GM11168 (cell line): Measurements from ENCODE around the gene ATXN1.
"Not testable (repeated sequence)": the region's sequence is repeated elsewhere in the genome, so short reads cannot be mapped to it uniquely, and the experiment has no call there.

Source experiments
- in situ Hi-C: fragments of 300-500 bp; cut with MboI; formaldehyde crosslinking; loops from one replicate; pipeline ENCODE4 v1.12.0; 2022; ENCODE audit warnings: low sequenced_read_pairs; ENCODE audit not compliant: unreplicated experiment

The ATXN1 gene

DNA sequence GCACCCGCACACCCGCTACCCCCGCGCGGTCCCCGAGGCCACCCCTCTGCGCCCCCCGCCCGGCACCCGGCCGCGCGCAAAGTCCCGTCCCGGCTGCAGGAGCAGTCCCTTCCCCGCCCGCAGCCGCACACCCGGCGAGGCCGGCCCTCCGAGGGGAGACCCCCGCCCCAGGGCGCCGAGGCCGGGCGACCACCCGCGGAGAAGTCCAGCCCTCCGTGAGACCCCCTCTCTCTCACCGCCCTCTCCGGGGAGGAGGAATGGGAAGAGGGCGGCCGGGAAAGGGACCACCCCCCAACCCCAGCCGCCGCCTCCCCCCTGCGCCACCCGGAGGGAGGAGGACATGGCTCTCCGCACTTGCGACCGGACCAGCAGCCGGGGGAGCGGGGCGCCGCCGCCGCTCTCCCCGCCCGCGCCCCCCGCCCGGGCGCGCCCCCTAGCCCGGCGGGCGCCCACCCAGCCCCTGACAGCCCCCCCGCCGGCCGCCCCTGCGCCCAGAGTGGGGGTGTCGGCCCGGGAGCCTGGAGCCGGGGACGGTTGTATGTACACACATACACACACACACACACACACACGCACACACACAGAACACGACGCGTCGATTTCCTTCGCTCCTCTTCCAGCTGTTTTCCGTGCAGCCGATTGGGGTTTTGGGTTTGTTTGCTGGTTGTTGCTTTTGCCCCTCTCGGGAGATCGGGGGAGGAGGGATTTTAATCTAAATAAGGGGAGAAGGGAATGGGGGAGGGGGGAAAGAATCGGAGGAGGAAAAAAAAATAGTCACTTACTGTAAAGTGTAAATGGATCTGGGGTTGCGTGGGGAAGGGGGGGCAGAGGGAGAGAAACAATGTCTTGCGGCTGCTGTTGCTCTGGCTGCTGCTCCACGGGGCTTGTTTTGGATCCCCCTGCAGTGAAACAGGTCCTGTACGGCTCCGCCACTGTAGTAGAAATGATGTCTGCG is at the start of gene ATXN1:
Gene ATXN1 (minus strand): TSS at position 945 of the 955 bp plus-strand sequence.
- in situ Hi-C loops, result loop anchor here (10.0 kb wide), 1 partner anchor 426 kb away; no protein-coding TSS in a partner anchor

DNA sequence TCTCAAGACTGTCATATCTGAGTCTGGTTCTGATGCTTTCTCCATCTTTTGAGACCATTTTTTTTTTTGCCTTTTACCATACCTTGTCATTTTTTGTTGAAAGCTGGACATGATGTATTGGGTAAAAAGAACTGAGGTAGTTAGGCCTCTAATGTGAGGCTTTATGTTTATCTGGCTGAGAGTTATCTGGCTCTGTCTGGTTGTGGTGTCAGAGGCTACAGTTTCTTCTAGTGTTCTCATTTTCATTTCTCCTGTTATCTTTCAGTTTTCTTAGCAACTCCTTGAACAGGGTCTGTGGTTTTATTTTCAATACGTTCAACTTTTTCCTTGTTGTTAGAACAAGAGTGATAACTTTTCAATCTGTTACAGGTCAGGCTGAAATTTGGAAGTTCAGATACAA is 49.2 kb upstream of the ATXN1 start:
- in situ Hi-C loops, result no loop called here

DNA sequence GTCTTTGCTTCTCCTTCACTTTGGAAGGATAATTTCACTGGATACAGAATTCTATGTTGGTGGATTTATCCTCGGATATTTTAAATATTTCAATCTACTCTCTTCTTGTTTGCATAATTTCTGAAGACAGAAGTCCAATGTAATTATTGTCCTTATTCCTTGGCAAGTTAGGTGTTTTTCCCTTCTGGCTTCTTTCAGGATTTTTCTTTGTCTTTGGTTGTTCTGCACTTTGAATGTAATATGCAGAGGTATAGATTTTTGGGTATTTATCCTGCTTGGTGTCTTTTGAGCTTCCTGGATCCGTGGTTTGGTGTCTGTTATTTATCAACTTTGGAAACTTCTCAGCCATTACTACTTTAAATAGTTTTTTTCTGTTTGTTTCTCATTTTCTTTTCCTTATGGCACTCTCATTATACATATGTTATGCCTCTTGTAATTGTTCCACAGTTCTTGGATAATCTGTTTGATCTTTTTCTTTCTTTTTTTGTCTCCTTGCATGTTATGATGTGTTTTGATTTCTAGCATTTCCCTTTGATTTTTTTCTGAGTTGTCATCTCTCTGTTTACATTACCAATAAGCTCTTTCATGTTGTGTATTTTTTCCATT is 48.6 kb upstream of the ATXN1 start:
- in situ Hi-C loops, result no loop called here

- in situ Hi-C loops, result no loop called here
These were observed 46.7 kb upstream of the ATXN1 start for GRCh38 chr6:16807956-16808355.

DNA sequence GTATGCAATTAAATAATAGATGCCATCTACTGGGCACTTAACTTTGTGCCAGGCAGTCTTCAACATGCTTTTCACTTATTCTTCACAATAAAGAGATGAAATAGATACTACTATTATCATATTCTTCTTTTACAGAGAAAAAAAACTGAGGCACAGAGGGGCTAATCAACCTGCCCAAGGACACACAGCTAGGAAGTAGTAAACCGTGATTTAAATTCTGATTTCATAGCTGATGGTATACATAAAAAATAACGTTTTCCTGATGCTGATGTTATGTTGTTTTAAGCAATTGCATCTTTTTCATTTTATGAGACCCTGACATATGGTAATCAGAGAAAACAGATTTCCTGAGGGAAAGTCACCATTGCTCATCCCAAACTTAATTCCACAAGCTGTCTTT is 45.1 kb upstream of the ATXN1 start:
- in situ Hi-C loops, result no loop called here

GRCh38 chr6:16805243-16805950 is 44.1 kb upstream of the ATXN1 start:
- in situ Hi-C loops, result no loop called here

GRCh38 chr6:16804546-16805242 is 43.4 kb upstream of the ATXN1 start:
- in situ Hi-C loops, result no loop called here

DNA sequence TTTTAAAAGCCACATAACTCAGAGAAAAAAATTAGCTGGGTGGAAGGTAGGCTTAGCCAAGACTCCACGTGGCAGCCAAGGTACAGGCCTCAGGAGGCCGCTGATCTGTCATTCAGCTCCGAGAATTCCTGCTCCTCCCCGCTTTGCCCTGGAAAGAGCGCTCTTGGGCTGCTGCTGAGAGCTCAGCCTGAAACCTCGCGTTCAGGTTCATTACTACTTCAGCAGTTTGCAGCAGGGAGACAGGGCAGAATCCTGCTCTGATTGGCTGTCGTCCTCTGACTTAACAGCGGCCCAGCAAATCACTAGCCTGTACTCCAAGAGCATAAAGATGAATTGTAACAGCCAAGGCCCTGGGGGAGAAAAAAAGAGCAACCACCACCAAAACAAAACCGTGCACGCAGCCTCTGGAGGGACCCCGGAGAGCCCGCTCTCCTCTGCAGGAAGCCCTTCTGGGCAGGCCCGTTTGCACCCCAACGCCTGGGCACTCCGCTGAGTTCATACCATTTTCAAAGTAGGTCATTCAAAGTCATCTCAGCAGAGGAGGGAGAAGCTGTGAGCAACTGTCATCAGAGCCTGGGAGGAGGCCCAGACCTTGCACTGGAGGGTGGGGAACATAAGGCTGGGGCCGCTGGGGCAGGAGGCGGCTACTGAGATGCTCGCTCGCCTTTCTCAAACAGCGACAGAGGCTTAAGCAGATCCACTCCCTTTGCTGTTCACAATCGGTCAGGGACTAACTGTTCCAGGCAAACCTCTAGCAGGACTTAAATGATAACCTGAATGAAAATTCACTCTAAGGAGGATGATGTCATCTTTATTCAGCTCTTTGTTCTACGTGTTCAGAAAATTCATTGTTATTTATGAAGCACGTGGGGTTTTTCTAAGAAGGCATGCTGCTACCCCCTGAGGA is 42.3 kb upstream of the ATXN1 start:
- in situ Hi-C loops, result no loop called here

GRCh38 chr6:16802071-16802470 is 40.8 kb upstream of the ATXN1 start:
- in situ Hi-C loops, result no loop called here

- in situ Hi-C loops, result no loop called here
These were observed 39.7 kb upstream of the ATXN1 start for GRCh38 chr6:16800942-16801341.

DNA sequence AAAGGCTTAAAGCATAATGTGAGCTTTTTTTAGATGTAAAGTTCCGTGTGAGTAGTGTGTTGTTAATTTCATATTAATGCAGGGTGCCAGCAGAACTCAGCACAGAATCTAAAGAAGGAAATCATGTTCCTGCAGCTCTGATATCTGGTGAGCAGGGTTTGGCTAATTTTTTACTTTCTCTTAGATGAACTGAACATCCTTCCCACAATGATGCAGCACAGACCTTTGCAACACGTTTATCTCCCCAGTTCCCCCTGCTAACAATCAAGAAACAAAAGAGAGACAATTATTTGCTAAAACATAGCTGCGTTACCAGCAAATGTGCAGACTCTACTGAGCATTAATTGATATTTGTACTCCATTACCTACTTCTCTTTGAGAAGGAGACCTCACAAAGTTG is 39.1 kb upstream of the ATXN1 start:
- in situ Hi-C loops, result no loop called here

- in situ Hi-C loops, result no loop called here
These were observed 38.3 kb upstream of the ATXN1 start for GRCh38 chr6:16799279-16800193.

DNA sequence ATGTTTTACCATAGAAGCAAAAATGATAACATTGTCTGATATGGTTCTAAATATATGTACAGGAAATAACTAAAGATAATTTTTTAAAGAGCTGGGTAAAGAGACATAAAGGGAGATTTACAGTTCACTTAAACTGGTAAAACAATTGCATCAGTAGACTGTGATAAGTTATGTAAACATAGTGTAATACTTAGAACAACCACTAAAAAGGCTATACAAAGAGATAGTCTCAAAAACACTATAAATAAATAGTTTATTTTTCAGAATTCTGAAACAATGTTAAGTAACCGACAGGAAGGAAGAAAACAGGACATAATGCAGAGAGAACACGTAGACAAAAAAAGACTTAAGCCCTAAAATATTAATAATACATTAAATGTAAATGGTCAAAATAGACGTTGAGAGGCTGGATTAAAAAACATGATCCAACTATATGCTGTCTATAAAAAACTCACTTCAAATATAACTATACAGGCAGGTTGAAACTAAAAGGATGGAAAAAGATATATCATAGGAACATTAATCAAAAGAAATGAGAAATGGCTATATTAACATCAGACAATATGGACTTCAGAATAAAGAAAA is 32.7 kb upstream of the ATXN1 start:
- in situ Hi-C loops, result no loop called here

DNA sequence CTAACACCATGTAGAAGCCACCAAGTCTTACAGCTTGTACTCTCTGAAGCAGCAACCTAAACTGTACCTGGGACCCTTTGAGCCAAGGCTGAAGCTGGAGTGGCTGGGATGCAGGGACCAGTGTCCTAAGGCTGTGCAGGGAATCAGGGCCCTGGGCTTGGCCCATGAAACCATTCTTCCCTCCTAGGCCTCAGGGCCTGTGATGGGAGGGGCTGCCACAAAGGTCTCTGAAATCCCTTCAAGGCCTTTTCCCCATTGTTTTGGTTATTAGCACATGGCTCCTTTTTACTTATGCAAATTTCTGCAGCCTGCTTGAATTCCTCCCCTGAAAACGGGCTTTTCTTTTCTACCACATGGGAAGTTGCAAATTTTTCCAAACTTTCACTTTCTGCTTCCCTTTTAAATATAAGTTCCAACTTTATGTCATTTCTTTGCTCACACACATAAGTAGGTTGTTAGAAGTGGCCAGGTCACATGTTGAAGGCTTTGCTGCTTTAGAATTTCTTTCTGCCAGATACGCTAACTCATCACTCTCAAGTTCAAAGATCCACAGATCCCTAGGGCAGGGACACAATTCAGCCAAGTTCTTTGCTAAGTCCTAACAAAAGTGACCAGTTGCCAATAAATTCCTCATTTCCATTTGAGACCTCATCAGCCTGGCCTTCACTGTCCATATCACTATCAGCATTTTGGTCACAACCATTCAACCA is 28.2 kb upstream of the ATXN1 start:
- in situ Hi-C loops, result no loop called here

DNA sequence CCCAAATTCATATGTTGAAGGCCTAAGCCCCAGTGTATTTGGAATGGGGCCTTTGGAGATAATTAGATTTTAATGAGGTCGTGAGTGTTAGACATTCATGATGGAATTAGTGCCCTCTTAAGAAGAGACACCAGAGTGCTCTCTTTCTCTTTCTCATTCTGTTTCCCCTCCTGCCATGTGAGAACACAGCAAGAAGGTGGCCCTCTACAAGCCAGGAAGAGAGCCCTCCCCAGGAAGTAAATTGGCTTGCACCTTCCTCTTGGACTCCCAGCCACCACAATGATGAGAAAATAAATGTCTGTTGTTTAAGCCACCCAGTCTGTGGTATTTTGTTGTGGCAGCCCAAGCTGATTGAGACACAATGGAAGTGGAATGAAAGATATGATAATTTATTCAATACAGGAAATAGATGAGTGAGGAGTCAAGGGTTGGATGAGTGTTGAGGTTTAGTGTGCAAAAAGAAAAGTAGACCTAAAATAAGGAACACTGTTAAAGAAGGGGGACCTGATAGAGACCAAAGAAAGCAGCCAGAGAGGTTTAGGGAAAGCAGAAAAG is 25.9 kb upstream of the ATXN1 start:
- in situ Hi-C loops, result no loop called here

- in situ Hi-C loops, result no loop called here
These were observed 24.2 kb upstream of the ATXN1 start for GRCh38 chr6:16785496-16785895.

- in situ Hi-C loops, result not testable (repeated sequence)
These were observed 23.7 kb upstream of the ATXN1 start for GRCh38 chr6:16784957-16785356.
